GM11168 (cell line): ENCODE measurements around the gene GSTP1.
"Not testable (repeated sequence)": the region's sequence is repeated elsewhere in the genome, so short reads cannot be mapped to it uniquely, and the experiment has no call there.

Source experiments
- in situ Hi-C: fragments of 300-500 bp; cut with MboI; formaldehyde crosslinking; loops from one replicate; pipeline ENCODE4 v1.12.0; 2022; ENCODE audit warnings: low sequenced_read_pairs; ENCODE audit not compliant: unreplicated experiment

The GSTP1 gene

GRCh38 chr11:67583247-67584204 is at the start of gene GSTP1:
Gene GSTP1 (plus strand): TSS chr11:67583812. CDS start chr11:67583844, 32 bp downstream.
- in situ Hi-C loops: no loop called here

- in situ Hi-C loops: no loop called here
Measured at GRCh38 chr11:67534070-67534679, 49.4 kb upstream of the GSTP1 start.

GRCh38 chr11:67535561-67535960 is 48.1 kb upstream of the GSTP1 start:
- in situ Hi-C loops: no loop called here

GRCh38 chr11:67538306-67538705 is 45.3 kb upstream of the GSTP1 start:
- in situ Hi-C loops: no loop called here

GRCh38 chr11:67538823-67539505 is 44.6 kb upstream of the GSTP1 start:
- in situ Hi-C loops: no loop called here

- in situ Hi-C loops: no loop called here
Measured at GRCh38 chr11:67539550-67539949, 44.1 kb upstream of the GSTP1 start.

GRCh38 chr11:67541198-67541597 is 42.4 kb upstream of the GSTP1 start:
- in situ Hi-C loops: no loop called here

- in situ Hi-C loops: no loop called here
Measured at GRCh38 chr11:67542169-67542568, 41.4 kb upstream of the GSTP1 start.

GRCh38 chr11:67542971-67543370 is 40.6 kb upstream of the GSTP1 start:
- in situ Hi-C loops: no loop called here

GRCh38 chr11:67543585-67543984 is 40.0 kb upstream of the GSTP1 start:
- in situ Hi-C loops: no loop called here

- in situ Hi-C loops: no loop called here
Measured at GRCh38 chr11:67544616-67545242, 38.9 kb upstream of the GSTP1 start.

- in situ Hi-C loops: no loop called here
Measured at GRCh38 chr11:67545280-67545679, 38.3 kb upstream of the GSTP1 start.

- in situ Hi-C loops: not testable (repeated sequence)
Measured at GRCh38 chr11:67548112-67548511, 35.5 kb upstream of the GSTP1 start.

- in situ Hi-C loops: no loop called here
Measured at GRCh38 chr11:67548555-67549110, 35.0 kb upstream of the GSTP1 start.

- in situ Hi-C loops: no loop called here
Measured at GRCh38 chr11:67551127-67551526, 32.5 kb upstream of the GSTP1 start.

GRCh38 chr11:67551697-67552096 is 31.9 kb upstream of the GSTP1 start:
- in situ Hi-C loops: not testable (repeated sequence)

GRCh38 chr11:67556244-67556643 is 27.4 kb upstream of the GSTP1 start:
- in situ Hi-C loops: no loop called here

- in situ Hi-C loops: no loop called here
Measured at GRCh38 chr11:67558084-67558772, 25.4 kb upstream of the GSTP1 start.

- in situ Hi-C loops: no loop called here
Measured at GRCh38 chr11:67561971-67562619, 21.5 kb upstream of the GSTP1 start.
